GM12864 (cell line): Measurements from ENCODE around the gene SLC27A3.

Source experiments
- DNase-seq: peaks from one replicate; pipeline ENCODE4 v3.0.0-alpha.2; 2011; ENCODE audit warnings: low read depth
- H3K4me3 ChIP-seq: 2 replicates; pipeline ENCODE4 v1.5.1; 2011; ENCODE audit warnings: mild to moderate bottlenecking, low read depth, low read length, control low read depth
- TF ChIP-seq, protein P1 (sequence below): IDR thresholded peaks from 2 replicates; pipeline ENCODE4 v1.5.1; 2011; ENCODE audit warnings: low read depth, mild to moderate bottlenecking, moderate library complexity, low read length, control low read depth, inconsistent platforms; ENCODE audit errors: missing control alignments

The SLC27A3 gene, protein sequence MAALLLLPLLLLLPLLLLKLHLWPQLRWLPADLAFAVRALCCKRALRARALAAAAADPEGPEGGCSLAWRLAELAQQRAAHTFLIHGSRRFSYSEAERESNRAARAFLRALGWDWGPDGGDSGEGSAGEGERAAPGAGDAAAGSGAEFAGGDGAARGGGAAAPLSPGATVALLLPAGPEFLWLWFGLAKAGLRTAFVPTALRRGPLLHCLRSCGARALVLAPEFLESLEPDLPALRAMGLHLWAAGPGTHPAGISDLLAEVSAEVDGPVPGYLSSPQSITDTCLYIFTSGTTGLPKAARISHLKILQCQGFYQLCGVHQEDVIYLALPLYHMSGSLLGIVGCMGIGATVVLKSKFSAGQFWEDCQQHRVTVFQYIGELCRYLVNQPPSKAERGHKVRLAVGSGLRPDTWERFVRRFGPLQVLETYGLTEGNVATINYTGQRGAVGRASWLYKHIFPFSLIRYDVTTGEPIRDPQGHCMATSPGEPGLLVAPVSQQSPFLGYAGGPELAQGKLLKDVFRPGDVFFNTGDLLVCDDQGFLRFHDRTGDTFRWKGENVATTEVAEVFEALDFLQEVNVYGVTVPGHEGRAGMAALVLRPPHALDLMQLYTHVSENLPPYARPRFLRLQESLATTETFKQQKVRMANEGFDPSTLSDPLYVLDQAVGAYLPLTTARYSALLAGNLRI

DNA sequence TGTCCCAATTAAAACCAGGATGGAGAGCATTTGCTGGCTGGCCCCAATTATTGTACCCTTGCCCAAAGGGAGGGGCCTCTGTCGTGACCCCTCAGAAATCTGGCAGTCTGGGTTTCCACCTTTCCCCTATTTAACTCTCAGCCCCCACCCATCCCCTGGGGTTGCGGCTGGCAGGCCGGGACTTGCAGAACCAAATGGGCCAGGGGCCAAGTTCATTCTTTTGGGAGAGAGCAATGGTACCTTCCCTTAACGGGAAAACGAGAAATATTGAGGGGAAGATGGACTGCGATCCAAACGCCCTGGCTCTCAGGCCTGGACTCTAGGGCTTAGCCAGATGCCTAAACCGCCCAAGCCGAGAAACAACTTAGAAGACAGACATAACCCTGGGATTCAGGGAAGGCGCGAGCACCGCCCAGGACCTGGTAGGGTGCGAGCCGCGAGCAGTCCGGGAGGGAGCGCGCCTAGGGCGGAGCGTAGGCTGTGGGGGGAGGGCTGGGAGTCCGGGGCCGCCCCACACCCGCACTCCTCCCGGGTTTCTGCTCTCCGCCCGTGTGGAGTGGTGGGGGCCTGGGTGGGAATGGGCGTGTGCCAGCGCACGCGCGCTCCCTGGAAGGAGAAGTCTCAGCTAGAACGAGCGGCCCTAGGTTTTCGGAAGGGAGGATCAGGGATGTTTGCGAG lies at the start of gene SLC27A3:
Gene SLC27A3 (plus strand): TSS at position 628 of the 678 bp plus-strand sequence. CDS start 91 bp downstream, outside the sequence.
- H3K4me3 ChIP-seq: peak within 1 kb of the TSS; percentile 75
- no peak for DNase-seq
- TF ChIP-seq, protein P1, sequence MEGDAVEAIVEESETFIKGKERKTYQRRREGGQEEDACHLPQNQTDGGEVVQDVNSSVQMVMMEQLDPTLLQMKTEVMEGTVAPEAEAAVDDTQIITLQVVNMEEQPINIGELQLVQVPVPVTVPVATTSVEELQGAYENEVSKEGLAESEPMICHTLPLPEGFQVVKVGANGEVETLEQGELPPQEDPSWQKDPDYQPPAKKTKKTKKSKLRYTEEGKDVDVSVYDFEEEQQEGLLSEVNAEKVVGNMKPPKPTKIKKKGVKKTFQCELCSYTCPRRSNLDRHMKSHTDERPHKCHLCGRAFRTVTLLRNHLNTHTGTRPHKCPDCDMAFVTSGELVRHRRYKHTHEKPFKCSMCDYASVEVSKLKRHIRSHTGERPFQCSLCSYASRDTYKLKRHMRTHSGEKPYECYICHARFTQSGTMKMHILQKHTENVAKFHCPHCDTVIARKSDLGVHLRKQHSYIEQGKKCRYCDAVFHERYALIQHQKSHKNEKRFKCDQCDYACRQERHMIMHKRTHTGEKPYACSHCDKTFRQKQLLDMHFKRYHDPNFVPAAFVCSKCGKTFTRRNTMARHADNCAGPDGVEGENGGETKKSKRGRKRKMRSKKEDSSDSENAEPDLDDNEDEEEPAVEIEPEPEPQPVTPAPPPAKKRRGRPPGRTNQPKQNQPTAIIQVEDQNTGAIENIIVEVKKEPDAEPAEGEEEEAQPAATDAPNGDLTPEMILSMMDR: no peak

DNA sequence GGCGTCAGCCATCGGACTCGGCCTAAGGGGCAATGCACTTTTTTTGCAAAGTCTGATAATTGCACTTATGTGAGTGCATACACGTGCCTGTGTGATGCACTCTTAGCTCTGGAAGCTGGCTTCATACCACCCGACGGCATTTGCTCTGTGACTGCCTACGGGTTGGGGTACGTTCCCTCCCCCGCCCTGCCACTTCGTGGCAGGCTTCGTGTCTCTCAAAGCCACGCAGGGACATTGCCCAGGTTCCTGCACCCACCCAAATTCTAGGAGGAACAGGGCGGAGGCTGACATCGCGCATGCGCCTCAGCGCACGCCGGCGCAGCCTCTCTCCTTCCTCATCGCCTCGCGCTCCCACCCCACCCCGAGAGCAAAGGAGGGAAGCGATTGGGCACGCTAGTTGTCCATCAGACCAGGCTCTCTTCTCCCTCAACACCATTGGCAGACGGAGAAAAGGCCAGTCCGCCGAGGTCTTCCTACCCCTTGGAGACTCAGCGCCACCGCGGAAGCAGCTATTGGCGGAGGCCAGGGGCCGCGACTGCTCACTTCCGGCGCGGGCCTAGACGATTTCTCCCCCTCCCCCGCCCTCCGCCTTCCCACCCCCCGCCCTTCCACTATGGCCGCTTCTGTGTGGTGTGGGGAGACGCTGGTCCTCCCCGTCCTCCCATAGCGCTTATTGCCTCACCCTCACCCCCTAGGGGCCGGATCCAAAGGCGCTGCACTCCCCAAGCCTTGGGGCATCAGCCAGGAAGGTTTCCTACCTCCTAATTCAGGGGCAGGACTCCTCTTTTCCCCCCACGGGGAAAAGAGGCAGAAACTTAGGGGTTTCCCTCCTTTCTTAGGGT lies 47.5 kb upstream of the SLC27A3 start, which contains the start of gene INTS3:
Gene INTS3 (plus strand): TSS at position 588 of the 842 bp plus-strand sequence. CDS start 585 bp downstream, outside the sequence.
- peak within 1 kb of the TSS; percentile 65 for H3K4me3 ChIP-seq
- TF ChIP-seq, protein P1: no peak
- peak; percentile 100 for DNase-seq

DNA sequence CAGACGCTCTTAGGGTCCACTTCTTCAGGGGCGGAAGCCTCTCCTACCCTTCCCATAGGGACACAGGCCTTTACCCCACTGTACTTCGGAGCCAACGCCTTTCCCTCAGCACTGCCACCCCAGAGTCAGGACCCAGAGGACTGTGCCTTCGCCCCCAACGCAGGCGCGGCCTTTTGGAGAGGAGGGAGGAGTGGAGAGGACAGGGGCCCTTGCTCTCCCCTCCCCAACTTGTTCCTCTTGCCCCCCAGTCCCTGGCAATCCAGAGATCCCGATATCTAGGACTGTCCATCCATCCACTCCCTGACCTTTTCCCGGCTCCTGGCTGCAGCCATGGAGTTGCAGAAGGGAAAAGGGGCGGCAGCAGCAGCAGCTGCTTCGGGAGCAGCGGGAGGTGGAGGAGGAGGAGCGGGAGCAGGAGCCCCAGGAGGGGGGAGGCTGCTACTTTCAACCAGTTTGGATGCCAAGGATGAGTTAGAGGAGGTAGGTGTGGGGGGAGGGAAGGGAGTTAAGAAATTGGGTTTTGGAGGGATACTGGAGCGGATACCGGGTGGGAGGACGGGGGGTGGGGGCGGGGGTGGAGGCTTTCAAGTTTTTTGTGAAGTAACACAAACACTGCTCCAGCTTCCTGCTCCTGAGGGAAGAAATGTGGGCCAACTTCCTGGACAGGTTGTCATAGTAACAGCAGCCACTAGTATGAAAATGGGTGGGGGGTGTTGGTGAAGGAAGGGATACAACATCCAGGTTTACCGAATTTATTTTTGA lies 46.7 kb upstream of the SLC27A3 start:
- TF ChIP-seq, protein P1: no peak
- no peak for DNase-seq
- H3K4me3 ChIP-seq: peak overlapping the region; percentile 65

DNA sequence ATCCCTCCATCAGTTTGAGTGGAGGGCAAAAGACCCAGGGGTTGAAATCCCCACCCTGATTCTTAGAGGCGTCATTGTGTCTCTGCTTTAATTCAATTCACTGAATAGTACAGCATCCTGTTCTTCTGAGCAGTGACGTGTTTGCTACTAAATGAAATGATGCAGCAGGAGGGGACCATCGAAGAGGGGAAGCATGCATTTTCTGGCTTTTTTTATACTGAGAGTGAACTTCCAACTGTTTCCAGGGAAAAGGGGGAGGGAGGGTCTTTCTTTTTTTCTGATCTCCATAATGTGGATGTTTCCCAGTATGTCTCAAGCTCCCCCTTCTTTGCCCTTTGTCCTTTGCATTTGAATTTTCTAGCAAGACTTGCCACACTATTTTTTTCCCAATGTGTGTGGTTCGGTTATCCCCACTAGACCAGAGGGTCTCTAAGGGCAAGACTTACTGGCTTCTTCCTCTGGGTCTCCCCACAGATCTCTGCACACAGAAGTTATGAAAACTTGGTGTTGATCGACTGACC lies 44.7 kb upstream of the SLC27A3 start:
- no peak for DNase-seq
- peak overlapping the region; percentile 10; the same call in 1 of the 2 replicates for H3K4me3 ChIP-seq
- TF ChIP-seq, protein P1: no peak

DNA sequence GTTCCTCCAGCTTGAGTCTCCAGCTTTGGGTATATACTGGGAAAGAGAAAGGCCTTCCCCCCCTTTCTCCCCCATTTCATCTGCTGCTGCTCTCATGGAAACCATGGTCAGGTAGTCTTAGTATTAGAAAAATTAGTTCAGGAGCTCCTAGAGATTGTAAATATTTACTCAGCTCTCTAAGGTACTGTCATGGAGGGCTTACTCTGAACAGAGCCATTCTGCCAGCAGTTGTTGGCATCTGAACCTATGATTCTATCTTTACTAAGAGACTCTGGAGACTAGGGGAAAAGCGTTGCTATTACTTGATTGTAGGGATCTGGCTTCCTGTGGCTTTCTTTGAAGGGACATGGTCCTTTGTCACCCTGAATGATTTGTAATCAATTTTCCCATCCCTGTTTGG lies 41.2 kb upstream of the SLC27A3 start:
- H3K4me3 ChIP-seq: no peak overlapping the region
- no peak for DNase-seq
- TF ChIP-seq, protein P1: no peak
